ENCODE data around the gene WLS. TPM values are rescaled to one million over a fixed set of nuclear protein-coding genes. Genes with fewer than 3 reads are reported as not detected.

WLS gene
- total and polyA plus RNA-seq, 2 experiments from 2014 or later = 0.87 to 1.2 TPM

DNA sequence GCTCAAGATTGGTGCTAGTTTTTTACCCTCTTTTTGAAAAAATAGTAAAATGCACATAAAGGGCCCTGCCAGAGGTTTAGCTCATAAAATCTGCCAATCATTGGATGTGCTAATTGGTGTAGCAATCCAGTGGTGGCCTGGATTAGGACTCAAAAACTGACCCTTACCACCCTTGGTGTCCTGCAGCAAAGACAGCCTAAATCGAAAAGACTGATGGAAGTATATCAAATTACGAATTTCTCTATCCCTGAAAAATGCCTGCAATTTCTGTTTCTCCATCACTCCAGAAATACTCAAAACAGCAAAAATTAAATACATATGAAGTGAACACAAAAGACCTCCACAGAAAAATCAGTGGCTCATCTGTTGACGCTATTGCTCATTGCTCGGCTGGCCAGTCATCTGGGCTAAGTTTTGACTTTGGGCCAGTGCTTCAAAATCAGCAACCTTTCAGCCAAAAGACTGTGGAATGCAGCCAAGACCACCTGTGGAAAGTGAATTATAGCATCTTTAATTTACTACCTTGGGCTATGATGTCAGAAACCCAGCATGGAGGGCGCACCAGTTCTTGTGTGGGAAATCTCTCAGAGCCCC, 30.0 kb downstream of the WLS start:
- Histone ChIP-seq H3K36me3 (ENCODE audit: insufficient read depth) (no peaks in the 10 kb centered on the region), H2AFZ (no peak overlapping the region), H4K20me1 (replicated peaks; ENCODE audit: insufficient read depth) (no peaks in the 10 kb centered on the region; the same call in 1 of the 2 replicates), H3K79me2 (replicated peaks; ENCODE audit: insufficient read depth) (no peaks in the 10 kb centered on the region), H3K4me3 (no peak overlapping the region), H3F3A (replicated peaks; ENCODE audit: low read depth) (no peaks in the 10 kb centered on the region), H3K27me3 (ENCODE audit: insufficient read depth) (no peaks in the 10 kb centered on the region), H3K4me2 (no peak overlapping the region), H3K4me1 (ENCODE audit: insufficient read depth) (no peaks in the 10 kb centered on the region; the same call in 1 of the 2 replicates), H3K9me2 (ENCODE audit: insufficient read depth) (no peaks in the 10 kb centered on the region), H3K27ac (ENCODE audit: low read depth) (no peak overlapping the region)
- Mint-ChIP-seq H3K4me3 (no peak overlapping the region), H3K9me3 (no peaks in the 10 kb centered on the region), H3K36me3 (ENCODE audit: low read depth) (no peaks in the 10 kb centered on the region), H3K27me3 (ENCODE audit: insufficient read depth, low read depth, poor library complexity) (no peaks in the 10 kb centered on the region), H3K4me1 (peaks cover 26% of the 10 kb centered on the region), H3K27ac (no peak overlapping the region)
- TF ChIP-seq NANOG (IDR thresholded peaks at IDR 0.05; ENCODE audit: borderline replicate concordance) (no peak), ZNF114 (CRISPR knock-in tag; IDR thresholded peaks at IDR 0.05) (no peak)
- TF ChIP-seq, protein P1, sequence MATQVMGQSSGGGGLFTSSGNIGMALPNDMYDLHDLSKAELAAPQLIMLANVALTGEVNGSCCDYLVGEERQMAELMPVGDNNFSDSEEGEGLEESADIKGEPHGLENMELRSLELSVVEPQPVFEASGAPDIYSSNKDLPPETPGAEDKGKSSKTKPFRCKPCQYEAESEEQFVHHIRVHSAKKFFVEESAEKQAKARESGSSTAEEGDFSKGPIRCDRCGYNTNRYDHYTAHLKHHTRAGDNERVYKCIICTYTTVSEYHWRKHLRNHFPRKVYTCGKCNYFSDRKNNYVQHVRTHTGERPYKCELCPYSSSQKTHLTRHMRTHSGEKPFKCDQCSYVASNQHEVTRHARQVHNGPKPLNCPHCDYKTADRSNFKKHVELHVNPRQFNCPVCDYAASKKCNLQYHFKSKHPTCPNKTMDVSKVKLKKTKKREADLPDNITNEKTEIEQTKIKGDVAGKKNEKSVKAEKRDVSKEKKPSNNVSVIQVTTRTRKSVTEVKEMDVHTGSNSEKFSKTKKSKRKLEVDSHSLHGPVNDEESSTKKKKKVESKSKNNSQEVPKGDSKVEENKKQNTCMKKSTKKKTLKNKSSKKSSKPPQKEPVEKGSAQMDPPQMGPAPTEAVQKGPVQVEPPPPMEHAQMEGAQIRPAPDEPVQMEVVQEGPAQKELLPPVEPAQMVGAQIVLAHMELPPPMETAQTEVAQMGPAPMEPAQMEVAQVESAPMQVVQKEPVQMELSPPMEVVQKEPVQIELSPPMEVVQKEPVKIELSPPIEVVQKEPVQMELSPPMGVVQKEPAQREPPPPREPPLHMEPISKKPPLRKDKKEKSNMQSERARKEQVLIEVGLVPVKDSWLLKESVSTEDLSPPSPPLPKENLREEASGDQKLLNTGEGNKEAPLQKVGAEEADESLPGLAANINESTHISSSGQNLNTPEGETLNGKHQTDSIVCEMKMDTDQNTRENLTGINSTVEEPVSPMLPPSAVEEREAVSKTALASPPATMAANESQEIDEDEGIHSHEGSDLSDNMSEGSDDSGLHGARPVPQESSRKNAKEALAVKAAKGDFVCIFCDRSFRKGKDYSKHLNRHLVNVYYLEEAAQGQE (IDR thresholded peaks at IDR 0.05; ENCODE audit: unreplicated experiment) = no peak
- DNase-seq (ENCODE audit: low spot score) (no peak), ATAC-seq (no peak)

DNA sequence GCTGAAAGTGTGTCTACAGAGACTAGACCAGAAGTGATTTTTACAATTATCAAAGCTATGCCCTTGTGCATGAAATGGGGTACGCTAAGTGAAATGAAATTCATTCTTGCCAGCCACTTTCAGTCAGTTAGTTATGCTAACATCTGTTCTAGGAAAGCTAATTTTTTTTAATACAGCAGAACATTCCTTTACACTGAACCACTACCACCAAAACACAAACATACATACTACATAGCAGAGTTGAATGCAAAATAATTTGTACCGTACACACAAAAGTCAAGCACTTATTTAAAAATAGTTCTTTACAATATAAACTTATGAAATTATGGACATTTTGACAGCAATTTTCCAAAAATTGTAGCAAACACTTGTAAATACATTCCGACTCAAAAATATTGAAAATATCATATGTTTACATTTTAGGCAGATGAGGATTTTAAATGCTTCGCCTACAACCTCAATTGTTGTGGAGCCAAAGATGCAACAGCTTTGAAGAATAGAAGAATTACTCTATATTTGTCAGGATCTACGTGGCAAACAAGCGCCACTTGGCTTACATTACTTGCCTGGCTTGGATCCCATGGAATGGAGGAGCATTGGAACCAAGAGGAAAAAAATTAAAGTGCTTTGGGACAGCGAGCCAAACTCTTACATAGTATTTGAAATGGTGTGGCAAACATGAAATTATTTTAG, 30.6 kb downstream of the WLS start:
- H3K27me3 Mint-ChIP-seq (ENCODE audit: insufficient read depth, low read depth, poor library complexity) = no peaks in the 10 kb centered on the region
- Histone ChIP-seq H3K27ac (ENCODE audit: low read depth) (no peak overlapping the region), H3K79me2 (replicated peaks; ENCODE audit: insufficient read depth) (no peaks in the 10 kb centered on the region), H3K36me3 (ENCODE audit: insufficient read depth) (no peaks in the 10 kb centered on the region), H3F3A (replicated peaks; ENCODE audit: low read depth) (no peaks in the 10 kb centered on the region), H3K27me3 (ENCODE audit: insufficient read depth) (no peaks in the 10 kb centered on the region), H3K9me2 (ENCODE audit: insufficient read depth) (no peaks in the 10 kb centered on the region), H3K4me3 (no peak overlapping the region), H3K4me2 (no peak overlapping the region), H2AFZ (no peak overlapping the region), H4K20me1 (replicated peaks; ENCODE audit: insufficient read depth) (no peaks in the 10 kb centered on the region; the same call in 1 of the 2 replicates), H3K4me1 (ENCODE audit: insufficient read depth) (no peaks in the 10 kb centered on the region; the same call in 1 of the 2 replicates)
- no peak overlapping the region for H3K4me3 Mint-ChIP-seq
- no peak overlapping the region for H3K27ac Mint-ChIP-seq
- no peaks in the 10 kb centered on the region for H3K36me3 Mint-ChIP-seq (ENCODE audit: low read depth)
- DNase-seq (ENCODE audit: low spot score) = no peak
- no peaks in the 10 kb centered on the region for H3K9me3 Mint-ChIP-seq
- no peak for ATAC-seq
- H3K4me1 Mint-ChIP-seq = peaks cover 26% of the 10 kb centered on the region
- TF ChIP-seq CREB1 (CRISPR knock-in tag; IDR thresholded peaks at IDR 0.05; ENCODE audit: low read depth) = no peak
- TF ChIP-seq, protein P1 (IDR thresholded peaks at IDR 0.05; ENCODE audit: unreplicated experiment) = no peak
- TF ChIP-seq ZNF114 (CRISPR knock-in tag; IDR thresholded peaks at IDR 0.05) = no peak
- no peak for TF ChIP-seq POLR2AphosphoS5 (IDR thresholded peaks at IDR 0.05; ENCODE audit: low read depth)
- TF ChIP-seq STAT1 (IDR thresholded peaks at IDR 0.05; ENCODE audit: unreplicated experiment) = no peak
- TF ChIP-seq JUNB (IDR thresholded peaks at IDR 0.05; ENCODE audit: unreplicated experiment) = no peak
- TF ChIP-seq EZH2phosphoT487 (IDR thresholded peaks at IDR 0.05; ENCODE audit: unreplicated experiment) = no peak
- TF ChIP-seq EZH2 (IDR thresholded peaks at IDR 0.05; ENCODE audit: low read depth, unreplicated experiment) = no peak
- TF ChIP-seq NANOG (IDR thresholded peaks at IDR 0.05; ENCODE audit: borderline replicate concordance) = no peak
